Stimulated activated CD4-positive, alpha-beta T cell treated with anti-CD3 and anti-CD28 coated beads, Interleukin-4, amount 100 ng/mL, for 4 hours (primary cell): Measurements from ENCODE around the gene PCSK6.

ENCODE experiments used
- DNase-seq, 2 experiments: peaks; one replicate each; pipeline ENCODE4 v3.0.0-alpha.2; 2020

PCSK6 gene

GRCh38 chr15:101351736-101352135, 137.8 kb downstream of the PCSK6 start:
- DNase-seq = no peak

GRCh38 chr15:101349047-101349951, 140.2 kb downstream of the PCSK6 start:
- no peak for DNase-seq

- no peak for DNase-seq
These were observed 140.9 kb downstream of the PCSK6 start for GRCh38 chr15:101348643-101349042.

- no peak for DNase-seq
These were observed 141.5 kb downstream of the PCSK6 start for GRCh38 chr15:101348015-101348414.

GRCh38 chr15:101347454-101347853, 142.1 kb downstream of the PCSK6 start:
- no peak for DNase-seq

GRCh38 chr15:101346928-101347327, 142.6 kb downstream of the PCSK6 start:
- no peak for DNase-seq

GRCh38 chr15:101342056-101342455, 147.5 kb downstream of the PCSK6 start:
- no peak for DNase-seq

- DNase-seq = no peak
These were observed 150.9 kb downstream of the PCSK6 start for GRCh38 chr15:101338502-101339057.

- no peak for DNase-seq
These were observed 151.5 kb downstream of the PCSK6 start for GRCh38 chr15:101337976-101338375.

- peak; percentile 29 to 60 for DNase-seq
These were observed 155.4 kb downstream of the PCSK6 start for GRCh38 chr15:101333907-101334789.

GRCh38 chr15:101332061-101332467, 157.4 kb downstream of the PCSK6 start:
- DNase-seq = no peak

GRCh38 chr15:101329867-101330380, 159.6 kb downstream of the PCSK6 start:
- DNase-seq = no peak

- no peak for DNase-seq
These were observed 160.1 kb downstream of the PCSK6 start for GRCh38 chr15:101329309-101329863.

GRCh38 chr15:101328001-101328400, 161.5 kb downstream of the PCSK6 start:
- DNase-seq = no peak

- no peak for DNase-seq
These were observed 162.3 kb downstream of the PCSK6 start for GRCh38 chr15:101327147-101327740.

- DNase-seq = no peak
These were observed 162.9 kb downstream of the PCSK6 start for GRCh38 chr15:101326462-101327146.

- DNase-seq = no peak
These were observed 163.5 kb downstream of the PCSK6 start for GRCh38 chr15:101326026-101326315.

GRCh38 chr15:101325263-101326025, 164.1 kb downstream of the PCSK6 start:
- no peak for DNase-seq

GRCh38 chr15:101324524-101325177, 164.9 kb downstream of the PCSK6 start:
- DNase-seq = no peak

- DNase-seq = no peak
These were observed 165.5 kb downstream of the PCSK6 start for GRCh38 chr15:101323793-101324523.
